GM21786 (cell line): ENCODE measurements around the gene CTCFL.

Experiments used
- ATAC-seq: cut with Tn5 transposase; IDR thresholded peaks from one replicate; pipeline ENCODE4 v1.9.1; 2021; ENCODE audit not compliant: unreplicated experiment

The CTCFL gene

GRCh38 chr20:57468523-57469417 is 56.2 kb downstream of the CTCFL start:
- no peak for ATAC-seq

GRCh38 chr20:57467742-57468141 is 57.2 kb downstream of the CTCFL start:
- ATAC-seq, result no peak

- ATAC-seq, result no peak
These were observed 59.0 kb downstream of the CTCFL start for GRCh38 chr20:57465943-57466342.

- ATAC-seq, result no peak
These were observed 59.5 kb downstream of the CTCFL start for GRCh38 chr20:57465486-57465885.

GRCh38 chr20:57464642-57465211 is 60.2 kb downstream of the CTCFL start:
- no peak for ATAC-seq

GRCh38 chr20:57462781-57463180 is 62.2 kb downstream of the CTCFL start:
- no peak for ATAC-seq

- no peak for ATAC-seq
These were observed 63.2 kb downstream of the CTCFL start for GRCh38 chr20:57461726-57462125.

GRCh38 chr20:57460781-57461465 is 64.0 kb downstream of the CTCFL start:
- no peak for ATAC-seq

GRCh38 chr20:57459897-57460296 is 65.0 kb downstream of the CTCFL start:
- ATAC-seq, result no peak

GRCh38 chr20:57459278-57459677 is 65.7 kb downstream of the CTCFL start:
- no peak for ATAC-seq

- ATAC-seq, result no peak
These were observed 66.4 kb downstream of the CTCFL start for GRCh38 chr20:57458400-57459160.

GRCh38 chr20:57457243-57458095 is 67.5 kb downstream of the CTCFL start:
- ATAC-seq, result no peak

- ATAC-seq, result no peak
These were observed 68.8 kb downstream of the CTCFL start for GRCh38 chr20:57456116-57456515.

- ATAC-seq, result no peak
These were observed 69.6 kb downstream of the CTCFL start for GRCh38 chr20:57455386-57455785.

GRCh38 chr20:57451795-57452661 is 72.9 kb downstream of the CTCFL start:
- no peak for ATAC-seq

GRCh38 chr20:57451431-57451794 is 73.5 kb downstream of the CTCFL start:
- no peak for ATAC-seq

GRCh38 chr20:57450931-57451330 is 74.0 kb downstream of the CTCFL start:
- peak; percentile 29 for ATAC-seq

GRCh38 chr20:57450419-57450818 is 74.5 kb downstream of the CTCFL start:
- ATAC-seq, result peak; percentile 90
